ENCODE measurements around the gene DHX9. TPM values are rescaled to one million over a fixed set of nuclear protein-coding genes. Genes with fewer than 3 reads are reported as not detected.

DHX9 gene
- total RNA-seq, 2 experiments from 2014 or later: 213 to 228 TPM

GRCh38 chr1:182857212-182857611, 18.1 kb downstream of the DHX9 start:
- H3K36me3 Mint-ChIP-seq (ENCODE audit: low read depth): peaks cover 73% of the 10 kb centered on the region
- DNase-seq: no peak
- ATAC-seq: no peak
- ChIA-PET CTCF (no interaction called here), POLR2A (interaction anchor here (0.7 to 4.3 kb wide), 6 partner anchors 10 to 25 kb away, joined by 3 to 18 read pairs (median 4); partner anchors contain the start of gene DHX9)
- no peaks in the 10 kb centered on the region for H3K27me3 Mint-ChIP-seq
- TF ChIP-seq, protein P1, sequence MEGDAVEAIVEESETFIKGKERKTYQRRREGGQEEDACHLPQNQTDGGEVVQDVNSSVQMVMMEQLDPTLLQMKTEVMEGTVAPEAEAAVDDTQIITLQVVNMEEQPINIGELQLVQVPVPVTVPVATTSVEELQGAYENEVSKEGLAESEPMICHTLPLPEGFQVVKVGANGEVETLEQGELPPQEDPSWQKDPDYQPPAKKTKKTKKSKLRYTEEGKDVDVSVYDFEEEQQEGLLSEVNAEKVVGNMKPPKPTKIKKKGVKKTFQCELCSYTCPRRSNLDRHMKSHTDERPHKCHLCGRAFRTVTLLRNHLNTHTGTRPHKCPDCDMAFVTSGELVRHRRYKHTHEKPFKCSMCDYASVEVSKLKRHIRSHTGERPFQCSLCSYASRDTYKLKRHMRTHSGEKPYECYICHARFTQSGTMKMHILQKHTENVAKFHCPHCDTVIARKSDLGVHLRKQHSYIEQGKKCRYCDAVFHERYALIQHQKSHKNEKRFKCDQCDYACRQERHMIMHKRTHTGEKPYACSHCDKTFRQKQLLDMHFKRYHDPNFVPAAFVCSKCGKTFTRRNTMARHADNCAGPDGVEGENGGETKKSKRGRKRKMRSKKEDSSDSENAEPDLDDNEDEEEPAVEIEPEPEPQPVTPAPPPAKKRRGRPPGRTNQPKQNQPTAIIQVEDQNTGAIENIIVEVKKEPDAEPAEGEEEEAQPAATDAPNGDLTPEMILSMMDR (IDR thresholded peaks at IDR 0.05): no peak
- intact Hi-C loops (cut with micrococcal nuclease): no loop called here
- H3K27ac Mint-ChIP-seq: no peak overlapping the region
- no peaks in the 10 kb centered on the region for H3K9me3 Mint-ChIP-seq
- no peak overlapping the region for H3K4me3 Mint-ChIP-seq
- peaks cover 31% of the 10 kb centered on the region for H3K4me1 Mint-ChIP-seq (ENCODE audit: low read depth)

DNA sequence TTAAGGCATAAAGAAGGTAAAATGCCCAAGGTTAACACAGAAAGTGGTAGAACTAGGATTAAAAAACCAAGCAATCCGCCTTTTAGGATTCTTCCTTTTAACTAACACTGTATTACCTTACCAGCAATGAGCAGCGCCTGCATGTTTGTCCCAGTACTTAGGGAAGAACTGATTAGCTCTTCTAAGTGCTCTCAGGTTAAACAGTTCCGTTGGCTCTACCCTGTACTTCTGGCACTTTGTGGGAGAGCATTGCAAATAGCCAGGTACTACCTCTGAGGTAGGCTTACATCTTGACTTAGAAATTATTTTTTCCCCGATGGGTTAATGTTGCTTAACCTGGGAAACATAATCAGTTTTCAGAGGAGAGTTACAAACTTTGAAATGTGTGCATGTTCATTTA, 21.5 kb downstream of the DHX9 start:
- Mint-ChIP-seq H3K27ac (peak overlapping the region; percentile 67), H3K27me3 (no peaks in the 10 kb centered on the region), H3K36me3 (ENCODE audit: low read depth) (peaks cover 73% of the 10 kb centered on the region), H3K4me3 (no peak overlapping the region), H3K9me3 (no peaks in the 10 kb centered on the region), H3K4me1 (ENCODE audit: low read depth) (peaks cover 48% of the 10 kb centered on the region)
- TF ChIP-seq, protein P1 (IDR thresholded peaks at IDR 0.05): no peak
- DNase-seq: no peak
- intact Hi-C loops (cut with micrococcal nuclease): no loop called here
- POLR2A ChIA-PET: interaction anchor here (1.2 kb wide), 1 partner anchor 29 kb away, joined by 5 read pairs; no protein-coding TSS in a partner anchor
- CTCF ChIA-PET: no interaction called here
- ATAC-seq: no peak

DNA sequence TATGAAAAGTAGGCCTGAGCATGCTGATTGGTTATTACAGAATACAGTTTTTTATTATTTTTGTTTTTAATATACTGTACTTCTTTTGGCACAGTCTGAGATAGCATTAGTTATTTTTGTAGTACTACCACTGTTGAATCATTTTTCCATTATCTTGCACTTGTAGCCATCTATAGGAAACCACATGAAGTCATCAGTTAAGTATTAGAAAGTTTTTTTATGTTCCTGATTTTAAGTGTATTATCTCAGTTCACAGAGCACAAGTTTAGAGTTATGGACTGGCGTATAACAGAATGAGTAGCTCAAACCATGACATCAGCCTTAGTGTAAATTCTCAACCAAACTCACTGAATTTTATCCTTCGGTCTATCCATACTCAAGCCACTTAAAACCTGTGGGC, 22.8 kb downstream of the DHX9 start:
- Mint-ChIP-seq H3K9me3 (no peaks in the 10 kb centered on the region), H3K36me3 (ENCODE audit: low read depth) (peaks cover 77% of the 10 kb centered on the region), H3K4me1 (ENCODE audit: low read depth) (peaks cover 51% of the 10 kb centered on the region), H3K27me3 (no peaks in the 10 kb centered on the region), H3K27ac (peak overlapping the region; percentile 76), H3K4me3 (no peak overlapping the region)
- peak; percentile 68 for ATAC-seq
- ChIA-PET CTCF (no interaction called here), POLR2A (interaction anchor here (3.5 kb wide), 1 partner anchor 16 kb away, joined by 10 read pairs; no protein-coding TSS in a partner anchor)
- intact Hi-C loops (cut with micrococcal nuclease): no loop called here
- DNase-seq: no peak
- TF ChIP-seq, protein P1 (IDR thresholded peaks at IDR 0.05): no peak

DNA sequence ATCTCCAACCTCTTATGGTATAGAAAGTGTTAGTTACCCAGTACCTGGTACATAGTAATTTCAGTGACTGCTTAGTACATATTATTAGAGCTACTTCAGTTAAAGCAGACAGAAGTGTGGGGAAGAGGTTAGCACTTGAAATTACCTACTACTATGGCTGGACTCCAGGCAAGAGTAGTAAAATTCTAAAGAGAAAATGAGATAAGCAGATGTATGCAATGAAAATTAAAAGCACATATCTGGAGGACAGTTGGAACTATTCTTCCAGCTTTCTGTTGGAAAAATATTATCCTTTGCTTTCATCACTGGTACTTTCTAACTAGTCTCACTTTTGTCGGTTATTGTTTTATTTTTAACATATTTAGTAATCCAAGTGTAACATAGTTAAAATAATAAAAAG, 23.7 kb downstream of the DHX9 start:
- Mint-ChIP-seq H3K27ac (no peak overlapping the region), H3K27me3 (no peaks in the 10 kb centered on the region), H3K4me3 (no peak overlapping the region), H3K9me3 (no peaks in the 10 kb centered on the region), H3K4me1 (ENCODE audit: low read depth) (peaks cover 51% of the 10 kb centered on the region), H3K36me3 (ENCODE audit: low read depth) (peaks cover 75% of the 10 kb centered on the region)
- intact Hi-C loops (cut with micrococcal nuclease): no loop called here
- DNase-seq (no peak), ATAC-seq (no peak)
- CTCF ChIA-PET: no interaction called here
- TF ChIP-seq, protein P1 (IDR thresholded peaks at IDR 0.05): no peak
- POLR2A ChIA-PET: interaction anchor here (3.5 kb wide), 1 partner anchor 17 kb away, joined by 10 read pairs; no protein-coding TSS in a partner anchor

DNA sequence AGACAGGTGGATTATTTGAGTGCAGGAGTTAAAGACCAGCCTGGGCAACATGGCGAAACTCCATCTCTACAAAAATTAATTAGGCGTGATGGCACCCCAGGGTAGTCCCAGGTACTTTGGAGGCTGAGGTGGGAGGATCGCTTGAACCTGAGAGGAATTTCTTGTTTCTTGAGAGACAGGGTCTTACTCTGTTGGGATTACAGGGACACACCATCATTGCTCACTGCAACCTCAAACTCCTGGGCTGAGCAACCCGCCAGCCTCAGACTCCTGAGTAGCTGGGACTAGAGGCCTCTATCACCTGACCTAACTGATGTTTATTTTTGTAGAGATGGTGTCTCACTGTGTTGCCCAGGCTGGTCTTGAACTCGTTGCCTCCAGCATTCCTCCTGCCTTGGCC, 24.8 kb downstream of the DHX9 start:
- peaks cover 44% of the 10 kb centered on the region for H3K4me1 Mint-ChIP-seq (ENCODE audit: low read depth)
- H3K27me3 Mint-ChIP-seq: no peaks in the 10 kb centered on the region
- no peaks in the 10 kb centered on the region for H3K9me3 Mint-ChIP-seq
- POLR2A ChIA-PET: interaction anchor here (2.3 to 3.5 kb wide), 2 partner anchors 9 to 18 kb away, joined by 9 to 10 read pairs; no protein-coding TSS in a partner anchor
- peaks cover 74% of the 10 kb centered on the region for H3K36me3 Mint-ChIP-seq (ENCODE audit: low read depth)
- H3K27ac Mint-ChIP-seq: peak overlapping the region; percentile 66
- CTCF ChIA-PET: no interaction called here
- TF ChIP-seq, protein P1 (IDR thresholded peaks at IDR 0.05): no peak
- DNase-seq (no peak), ATAC-seq (no peak)
- intact Hi-C loops (cut with micrococcal nuclease): no loop called here
- H3K4me3 Mint-ChIP-seq: no peak overlapping the region
